ENCODE results near the gene POLD3. TPM values are rescaled to one million over a fixed set of nuclear protein-coding genes. Genes with fewer than 3 reads are reported as not detected.
"Not testable (repeated sequence)": the region's sequence is repeated elsewhere in the genome, so short reads cannot be mapped to it uniquely, and the experiment has no call there.

Gene POLD3
- total RNA-seq, 6 donors from 2014 or later, result 7.4 to 20.8 (median 16.4) TPM

DNA sequence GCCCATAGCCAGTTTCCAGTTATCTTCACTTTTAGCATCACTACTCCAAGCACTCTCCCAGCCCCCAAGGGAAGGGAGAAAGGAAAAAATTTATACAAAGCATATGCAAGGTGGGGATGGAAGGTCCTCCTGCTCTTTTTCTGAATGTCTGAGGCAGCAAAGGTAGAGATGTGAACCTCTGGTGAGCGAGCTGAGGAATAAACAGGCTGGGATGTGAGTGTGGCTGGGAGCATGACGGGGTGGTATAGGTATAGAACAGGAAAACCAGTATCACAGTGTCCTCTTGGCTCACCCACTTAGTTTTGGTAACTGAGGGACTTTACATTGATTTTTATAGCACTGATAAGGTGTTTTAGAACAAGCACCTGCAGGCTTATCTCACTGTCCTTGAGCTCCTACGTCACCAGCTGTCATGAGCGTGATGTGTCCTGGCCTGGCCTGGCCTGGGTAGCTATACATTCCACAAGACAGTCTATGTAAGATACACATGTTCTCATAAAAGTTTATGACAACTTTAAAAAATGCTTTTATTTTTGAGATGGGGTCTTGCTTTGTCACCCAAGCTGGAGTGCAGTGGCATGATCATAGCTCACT is 10.3 kb upstream of the POLD3 start:
- no peaks in the 10 kb centered on the region for H3K9me3 ChIP-seq
- WGBS, 2 donors, result 96 to 98% methylated on average over 4 of the region's 4 CpGs
- H3K4me1 ChIP-seq, result no peaks in the 10 kb centered on the region
- TF ChIP-seq POLR2A (IDR thresholded peaks at IDR 0.05) (no peak), EP300 (IDR thresholded peaks at IDR 0.05) (no peak), POLR2AphosphoS5 (IDR thresholded peaks at IDR 0.05) (no peak)
- TF ChIP-seq, protein P1, sequence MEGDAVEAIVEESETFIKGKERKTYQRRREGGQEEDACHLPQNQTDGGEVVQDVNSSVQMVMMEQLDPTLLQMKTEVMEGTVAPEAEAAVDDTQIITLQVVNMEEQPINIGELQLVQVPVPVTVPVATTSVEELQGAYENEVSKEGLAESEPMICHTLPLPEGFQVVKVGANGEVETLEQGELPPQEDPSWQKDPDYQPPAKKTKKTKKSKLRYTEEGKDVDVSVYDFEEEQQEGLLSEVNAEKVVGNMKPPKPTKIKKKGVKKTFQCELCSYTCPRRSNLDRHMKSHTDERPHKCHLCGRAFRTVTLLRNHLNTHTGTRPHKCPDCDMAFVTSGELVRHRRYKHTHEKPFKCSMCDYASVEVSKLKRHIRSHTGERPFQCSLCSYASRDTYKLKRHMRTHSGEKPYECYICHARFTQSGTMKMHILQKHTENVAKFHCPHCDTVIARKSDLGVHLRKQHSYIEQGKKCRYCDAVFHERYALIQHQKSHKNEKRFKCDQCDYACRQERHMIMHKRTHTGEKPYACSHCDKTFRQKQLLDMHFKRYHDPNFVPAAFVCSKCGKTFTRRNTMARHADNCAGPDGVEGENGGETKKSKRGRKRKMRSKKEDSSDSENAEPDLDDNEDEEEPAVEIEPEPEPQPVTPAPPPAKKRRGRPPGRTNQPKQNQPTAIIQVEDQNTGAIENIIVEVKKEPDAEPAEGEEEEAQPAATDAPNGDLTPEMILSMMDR (IDR thresholded peaks at IDR 0.05), result no peak
- no peak overlapping the region for H3K27ac ChIP-seq
- no peaks in the 10 kb centered on the region for H3K27me3 ChIP-seq
- no peaks in the 10 kb centered on the region for H3K36me3 ChIP-seq
- no peak for DNase-seq
- no peak overlapping the region for H3K4me3 ChIP-seq
- ATAC-seq (ENCODE audit: low FRiP score in 2 of 2), result no peak

DNA sequence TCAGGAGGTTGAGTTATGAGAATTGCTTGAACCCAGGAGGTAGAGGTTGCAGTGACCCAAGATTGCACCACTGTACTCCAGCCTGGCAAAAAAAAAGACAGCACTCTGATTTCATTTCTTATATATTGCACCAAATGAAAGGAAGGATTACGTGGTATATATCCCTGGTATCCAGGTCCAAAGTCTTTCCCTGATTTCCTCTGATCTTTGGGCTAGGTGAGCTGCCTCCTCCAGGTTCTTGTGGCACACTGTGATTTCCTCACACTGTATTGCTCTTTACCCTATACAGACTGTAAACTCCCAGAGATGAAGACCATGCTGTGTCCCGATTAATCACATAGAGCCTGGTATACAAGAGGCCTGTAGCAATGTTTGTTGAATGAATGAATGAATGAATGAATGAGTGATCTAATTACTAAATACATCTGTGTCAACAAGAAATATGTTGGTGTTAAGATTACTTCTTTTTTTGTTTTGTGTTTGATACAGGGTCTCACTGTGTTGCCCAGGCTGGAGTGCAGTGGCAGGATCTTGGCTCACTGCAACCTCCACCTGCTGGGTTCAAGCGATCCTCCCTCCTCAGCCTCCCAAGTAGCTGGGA is 9.3 kb upstream of the POLD3 start:
- no peak for ATAC-seq (ENCODE audit: low FRiP score in 2 of 2)
- DNase-seq, result no peak
- Histone ChIP-seq H3K27ac (no peak overlapping the region), H3K4me3 (no peak overlapping the region), H3K4me1 (no peaks in the 10 kb centered on the region), H3K36me3 (no peaks in the 10 kb centered on the region), H3K27me3 (no peaks in the 10 kb centered on the region), H3K9me3 (no peaks in the 10 kb centered on the region)
- TF ChIP-seq, protein P1 (IDR thresholded peaks at IDR 0.05), result no peak
- 61 to 79% methylated on average over 3 of the region's 3 CpGs for WGBS, 2 donors

DNA sequence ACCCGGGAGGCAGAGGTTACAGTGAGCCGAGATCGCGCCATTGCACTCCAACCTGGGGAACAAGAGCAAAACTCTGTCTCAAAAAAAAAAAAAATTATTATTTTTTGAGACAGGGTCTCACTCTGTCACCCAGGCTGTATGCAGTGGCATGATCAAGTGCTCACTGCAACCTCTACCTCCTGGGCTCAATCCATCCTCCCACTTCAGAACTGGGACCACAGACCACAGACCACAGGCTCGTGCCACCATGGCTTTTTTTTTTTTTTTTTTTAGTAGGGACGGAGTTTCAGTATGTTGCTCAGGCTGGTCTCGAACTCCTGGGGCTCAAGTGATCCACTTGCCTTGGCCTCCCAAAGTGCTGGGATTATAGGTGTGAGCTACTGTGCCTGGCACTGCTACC is 1.9 kb upstream of the POLD3 start:
- not testable (repeated sequence) for ATAC-seq (ENCODE audit: low FRiP score in 2 of 2); H3K36me3 ChIP-seq; H3K27ac ChIP-seq; H3K4me3 ChIP-seq; DNase-seq; H3K9me3 ChIP-seq; H3K27me3 ChIP-seq
- 82 to 91% methylated on average over 7 of the region's 7 CpGs for WGBS, 2 donors
- H3K4me1 ChIP-seq, result peaks cover 7 to 22% (median 12%) of the 10 kb centered on the region in 4 donors

DNA sequence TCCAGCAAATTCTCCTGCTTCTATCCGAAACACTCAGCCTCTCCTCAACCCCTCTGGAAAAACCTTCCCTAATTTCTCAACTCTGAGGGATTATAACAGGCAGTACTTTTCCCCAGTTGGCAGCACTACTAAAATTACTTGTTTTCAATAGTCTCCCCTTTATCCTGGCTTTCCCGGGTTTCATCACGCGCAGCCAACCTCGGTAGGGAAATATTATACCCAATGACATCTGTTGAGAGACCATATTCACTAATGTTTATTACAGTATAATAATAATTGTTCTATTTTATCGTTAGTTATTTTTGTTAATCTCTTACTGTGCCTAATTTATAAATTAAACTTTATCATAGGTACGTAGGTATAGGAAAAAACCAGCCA is 330 bp upstream of the POLD3 start:
- DNase-seq (no peak), ATAC-seq (ENCODE audit: low FRiP score in 2 of 2) (peak in 1 of 2 donors; percentile 34)
- WGBS, 2 donors, result 17% methylated on average over 7 of the region's 7 CpGs
- Histone ChIP-seq H3K4me3 (peak overlapping the region; percentile 75 to 96 (median 80)), H3K4me1 (peaks cover 7 to 22% (median 12%) of the 10 kb centered on the region in 4 donors), H3K27me3 (no peaks in the 10 kb centered on the region), H3K36me3 (peaks cover 0 to 7% (median 3%) of the 10 kb centered on the region in 4 donors), H3K9me3 (no peaks in the 10 kb centered on the region), H3K27ac (peak overlapping the region; percentile 82 to 91 (median 85))
- no peak for TF ChIP-seq POLR2A (IDR thresholded peaks at IDR 0.05)
- no peak for TF ChIP-seq POLR2AphosphoS5 (IDR thresholded peaks at IDR 0.05)
- TF ChIP-seq, protein P1 (IDR thresholded peaks at IDR 0.05), result no peak
- TF ChIP-seq EP300 (IDR thresholded peaks at IDR 0.05), result no peak

DNA sequence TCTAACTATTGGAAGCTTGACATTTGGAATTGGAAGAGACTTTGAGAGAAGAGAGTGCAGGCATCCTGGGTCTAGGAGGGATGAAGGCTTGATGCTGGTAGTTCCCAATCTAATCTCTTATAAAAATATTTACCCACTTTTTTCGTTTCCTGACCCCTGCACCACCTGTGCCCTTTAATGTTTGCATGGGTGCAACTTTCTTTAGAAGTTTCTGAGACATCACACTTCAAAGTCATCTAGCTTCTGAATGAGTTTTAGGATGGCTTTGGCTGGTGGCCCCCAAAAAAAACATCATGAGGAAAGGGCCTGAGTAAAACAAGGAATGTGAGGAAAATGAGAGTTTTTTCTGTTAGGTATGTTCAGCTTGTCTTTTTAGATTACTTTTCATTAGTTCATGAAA is 1.1 kb downstream of the POLD3 start:
- TF ChIP-seq, protein P1 (IDR thresholded peaks at IDR 0.05), result no peak
- no peak for TF ChIP-seq EP300 (IDR thresholded peaks at IDR 0.05)
- no peak for TF ChIP-seq POLR2A (IDR thresholded peaks at IDR 0.05)
- no peak for TF ChIP-seq POLR2AphosphoS5 (IDR thresholded peaks at IDR 0.05)
- peaks cover 0 to 20% (median 6%) of the 10 kb centered on the region in 4 donors for H3K36me3 ChIP-seq
- H3K27me3 ChIP-seq, result no peaks in the 10 kb centered on the region
- no peaks in the 10 kb centered on the region for H3K9me3 ChIP-seq
- peaks cover 7 to 22% (median 12%) of the 10 kb centered on the region in 4 donors for H3K4me1 ChIP-seq
- peak overlapping the region in 3 of 4 donors; percentile 82 to 91 (median 88) for H3K27ac ChIP-seq
- DNase-seq, result no peak
- peak overlapping the region in 3 of 4 donors; percentile 75 to 81 (median 78) for H3K4me3 ChIP-seq
- ATAC-seq (ENCODE audit: low FRiP score in 2 of 2), result no peak
- 0 to 4% methylated on average over 1 of the region's 1 CpG for WGBS, 2 donors

Measured in upper lobe of left lung (tissue), 6 donors.